ENCODE data around the gene SIDT2. TPM values are rescaled to one million over a fixed set of nuclear protein-coding genes. Genes with fewer than 3 reads are reported as not detected.

Gene SIDT2
- total and polyA plus RNA-seq, 8 donors: 29.2 to 112 (median 33.9) TPM

DNA sequence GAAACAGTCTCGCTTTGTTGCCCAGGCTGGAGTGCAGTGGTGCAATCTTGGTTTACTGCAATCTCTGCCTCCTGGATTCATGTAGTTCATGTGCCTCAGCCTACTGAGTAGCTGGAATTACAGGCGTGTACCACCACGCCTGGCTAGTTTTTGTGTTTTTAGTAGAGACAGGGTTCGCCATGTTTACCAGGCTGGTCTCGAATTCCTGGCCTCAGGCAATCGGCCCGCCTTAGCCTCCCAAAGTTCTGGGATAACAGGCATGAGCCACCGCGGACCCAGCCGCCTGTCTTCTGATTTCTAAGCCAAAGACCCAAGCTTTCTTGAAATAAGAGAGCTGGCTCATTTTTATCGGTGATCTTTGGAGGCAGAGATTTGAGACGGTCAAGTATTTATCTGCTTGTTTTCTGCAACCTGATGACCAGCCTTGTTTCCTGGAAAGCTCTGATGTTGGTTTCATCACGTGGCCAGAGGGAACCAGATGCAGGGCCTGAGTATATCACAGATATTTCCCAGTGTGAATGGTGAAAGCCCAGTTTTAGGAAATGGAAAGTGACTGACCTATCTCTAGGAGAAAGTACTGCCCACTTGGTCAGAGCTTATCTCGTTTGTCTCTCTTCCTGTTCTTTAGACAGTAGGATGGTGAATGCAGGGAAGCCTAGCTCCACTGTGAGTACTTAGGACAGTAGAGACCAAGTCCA is 5.7 kb upstream of the SIDT2 start:
- Histone ChIP-seq H3K4me1 (peaks cover 7 to 16% of the 10 kb centered on the region in 2 donors), H3K27ac (peak overlapping the region in 1 of 2 donors; percentile 2), H3K4me3 (no peak overlapping the region), H3K36me3 (peaks cover 0 to 41% of the 10 kb centered on the region in 2 donors), H3K9me3 (no peaks in the 10 kb centered on the region), H3K27me3 (no peaks in the 10 kb centered on the region)
- DNase-seq (no peak), ATAC-seq (peak; percentile 12)
- TF ChIP-seq, protein P1, sequence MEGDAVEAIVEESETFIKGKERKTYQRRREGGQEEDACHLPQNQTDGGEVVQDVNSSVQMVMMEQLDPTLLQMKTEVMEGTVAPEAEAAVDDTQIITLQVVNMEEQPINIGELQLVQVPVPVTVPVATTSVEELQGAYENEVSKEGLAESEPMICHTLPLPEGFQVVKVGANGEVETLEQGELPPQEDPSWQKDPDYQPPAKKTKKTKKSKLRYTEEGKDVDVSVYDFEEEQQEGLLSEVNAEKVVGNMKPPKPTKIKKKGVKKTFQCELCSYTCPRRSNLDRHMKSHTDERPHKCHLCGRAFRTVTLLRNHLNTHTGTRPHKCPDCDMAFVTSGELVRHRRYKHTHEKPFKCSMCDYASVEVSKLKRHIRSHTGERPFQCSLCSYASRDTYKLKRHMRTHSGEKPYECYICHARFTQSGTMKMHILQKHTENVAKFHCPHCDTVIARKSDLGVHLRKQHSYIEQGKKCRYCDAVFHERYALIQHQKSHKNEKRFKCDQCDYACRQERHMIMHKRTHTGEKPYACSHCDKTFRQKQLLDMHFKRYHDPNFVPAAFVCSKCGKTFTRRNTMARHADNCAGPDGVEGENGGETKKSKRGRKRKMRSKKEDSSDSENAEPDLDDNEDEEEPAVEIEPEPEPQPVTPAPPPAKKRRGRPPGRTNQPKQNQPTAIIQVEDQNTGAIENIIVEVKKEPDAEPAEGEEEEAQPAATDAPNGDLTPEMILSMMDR (IDR thresholded peaks at IDR 0.05): no peak
- intact Hi-C loops (cut with DNase I): no loop called here

DNA sequence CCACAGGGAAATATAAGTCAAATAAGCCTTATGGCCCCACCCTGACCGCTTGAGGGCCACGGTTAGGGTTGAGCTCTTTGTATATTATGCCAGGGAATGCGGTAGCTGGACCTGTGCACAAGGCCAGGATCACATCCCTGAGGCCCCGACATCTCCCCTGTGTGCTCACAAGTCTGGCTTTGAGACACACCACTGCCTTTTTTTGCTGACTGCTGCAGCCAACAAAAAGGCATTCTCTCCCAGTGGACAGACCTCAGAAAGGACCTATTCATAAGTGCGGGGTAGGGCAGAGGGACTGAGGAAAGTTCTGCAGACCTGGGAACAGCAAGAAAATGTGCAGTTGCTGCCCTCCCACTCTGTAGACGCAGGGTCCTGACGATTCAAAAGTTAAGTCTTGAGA is 3.4 kb upstream of the SIDT2 start:
- no peak for ATAC-seq
- TF ChIP-seq, protein P1 (IDR thresholded peaks at IDR 0.05): no peak
- H3K4me3 ChIP-seq: no peak overlapping the region
- H3K4me1 ChIP-seq: peaks cover 14 to 34% of the 10 kb centered on the region in 2 donors
- no peaks in the 10 kb centered on the region for H3K9me3 ChIP-seq
- DNase-seq: no peak
- H3K27ac ChIP-seq: no peak overlapping the region
- peaks cover 0 to 20% of the 10 kb centered on the region in 2 donors for H3K36me3 ChIP-seq
- intact Hi-C loops (cut with DNase I): no loop called here
- H3K27me3 ChIP-seq: no peaks in the 10 kb centered on the region

DNA sequence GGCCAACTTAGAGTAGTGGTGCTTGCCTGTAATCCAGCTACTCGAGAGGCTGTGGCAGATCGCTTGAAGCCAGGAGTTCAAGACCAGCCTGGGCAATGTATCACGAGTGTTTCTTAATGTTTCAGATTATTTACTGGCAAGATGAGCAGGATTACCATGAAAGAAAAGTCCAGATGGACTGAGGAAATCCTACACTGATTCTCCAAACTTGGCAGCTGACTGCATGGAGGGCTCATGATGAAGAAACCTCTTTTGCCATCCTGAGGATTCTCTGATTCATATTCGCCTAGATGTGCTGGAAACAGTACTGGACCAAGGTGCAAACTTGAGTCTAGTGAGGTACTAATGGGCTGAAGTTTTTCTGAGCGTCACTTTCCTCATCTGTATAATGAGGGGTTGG is 2.8 kb upstream of the SIDT2 start:
- TF ChIP-seq, protein P1 (IDR thresholded peaks at IDR 0.05): no peak
- no peaks in the 10 kb centered on the region for H3K27me3 ChIP-seq
- H3K27ac ChIP-seq: no peak overlapping the region
- H3K9me3 ChIP-seq: no peaks in the 10 kb centered on the region
- ATAC-seq (no peak), DNase-seq (no peak)
- H3K36me3 ChIP-seq: peaks cover 0 to 14% of the 10 kb centered on the region in 2 donors
- H3K4me3 ChIP-seq: no peak overlapping the region
- H3K4me1 ChIP-seq: peaks cover 19 to 40% of the 10 kb centered on the region in 2 donors
- intact Hi-C loops (cut with DNase I): no loop called here

DNA sequence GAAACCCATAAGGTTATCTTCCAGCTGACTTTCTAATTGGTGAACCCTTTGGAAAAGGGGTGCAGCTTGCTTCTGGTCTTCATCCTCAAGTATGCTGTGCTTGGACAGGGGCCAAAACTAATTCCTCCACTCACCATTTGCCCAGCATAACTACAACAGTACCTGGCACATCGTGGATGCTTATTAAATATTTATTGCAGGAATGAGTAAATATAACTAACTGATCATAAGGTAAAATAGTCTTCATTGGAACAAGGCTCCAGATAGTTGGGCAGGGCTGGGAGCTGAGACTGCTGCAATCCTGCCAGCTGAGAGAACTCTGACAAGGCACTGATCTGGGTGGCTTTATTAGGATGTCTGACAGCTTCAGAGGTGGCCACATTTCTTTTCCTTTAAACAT is 2.4 kb upstream of the SIDT2 start:
- Histone ChIP-seq H3K4me1 (peaks cover 22 to 44% of the 10 kb centered on the region in 2 donors), H3K36me3 (peaks cover 0 to 10% of the 10 kb centered on the region in 2 donors), H3K4me3 (no peak overlapping the region), H3K27me3 (no peaks in the 10 kb centered on the region), H3K9me3 (no peaks in the 10 kb centered on the region), H3K27ac (no peak overlapping the region)
- TF ChIP-seq, protein P1 (IDR thresholded peaks at IDR 0.05): no peak
- intact Hi-C loops (cut with DNase I): no loop called here
- no peak for ATAC-seq
- DNase-seq: no peak

DNA sequence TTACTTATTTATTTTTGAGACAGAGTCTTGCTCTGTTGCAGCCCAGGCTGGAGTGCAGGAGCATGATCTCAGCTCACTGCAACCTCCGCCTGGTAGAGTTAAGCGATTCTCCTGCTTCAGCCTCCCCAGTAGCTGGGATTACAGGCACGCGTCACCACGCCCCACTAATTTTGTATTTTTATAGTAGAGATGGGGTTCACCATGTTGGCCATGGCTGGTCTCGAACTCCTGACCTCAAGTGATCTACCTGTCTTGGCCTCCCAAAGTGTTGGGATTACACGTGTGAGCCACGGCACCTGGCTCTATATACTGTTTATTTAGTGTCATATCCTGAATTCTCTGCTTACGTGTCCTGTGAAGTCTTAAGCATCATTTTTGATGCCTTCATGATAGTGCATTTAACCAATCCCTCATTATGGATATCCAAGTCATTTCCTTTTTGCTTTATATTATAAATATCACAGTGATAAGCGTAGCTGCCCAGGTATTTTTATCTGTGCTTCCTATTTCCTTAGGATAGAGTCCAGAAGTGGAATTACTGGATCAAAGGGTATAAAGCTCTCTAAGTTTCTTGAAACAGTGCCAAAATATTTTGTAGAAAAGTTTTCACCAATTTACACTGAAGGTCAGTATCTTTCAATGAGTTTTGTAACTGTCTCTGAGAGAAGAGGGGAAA is 871 bp upstream of the SIDT2 start:
- peaks cover 0 to 12% of the 10 kb centered on the region in 2 donors for H3K36me3 ChIP-seq
- intact Hi-C loops (cut with DNase I): no loop called here
- peak overlapping the region; percentile 18 to 88 for H3K4me3 ChIP-seq
- no peak for ATAC-seq
- no peak for DNase-seq
- peaks cover 19 to 45% of the 10 kb centered on the region in 2 donors for H3K4me1 ChIP-seq
- H3K9me3 ChIP-seq: no peaks in the 10 kb centered on the region
- H3K27me3 ChIP-seq: no peaks in the 10 kb centered on the region
- TF ChIP-seq, protein P1 (IDR thresholded peaks at IDR 0.05): no peak
- H3K27ac ChIP-seq: peak overlapping the region; percentile 88 to 91
